ENCODE data around the gene TEAD1.

DNA sequence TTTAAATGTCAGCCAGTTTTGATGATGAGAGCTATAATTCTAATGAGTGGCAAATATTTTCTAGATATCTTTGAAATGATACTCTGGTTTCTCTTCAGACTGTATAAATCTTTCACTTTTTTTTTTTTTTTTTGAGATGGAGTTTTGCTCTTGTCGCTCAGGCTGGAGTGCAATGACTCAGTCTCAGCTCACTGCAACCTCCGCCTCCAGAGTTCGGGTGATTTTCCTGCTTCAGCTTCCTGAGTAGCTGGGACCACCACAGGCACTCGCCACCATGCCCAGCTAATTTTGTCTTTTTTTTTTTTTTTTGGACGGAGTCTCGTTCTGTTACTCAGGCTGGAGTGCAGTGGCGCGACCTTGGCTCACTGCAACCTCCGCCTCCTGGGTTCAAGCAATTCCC lies 113.6 kb downstream of the TEAD1 start:
- TF ChIP-seq, protein P1, sequence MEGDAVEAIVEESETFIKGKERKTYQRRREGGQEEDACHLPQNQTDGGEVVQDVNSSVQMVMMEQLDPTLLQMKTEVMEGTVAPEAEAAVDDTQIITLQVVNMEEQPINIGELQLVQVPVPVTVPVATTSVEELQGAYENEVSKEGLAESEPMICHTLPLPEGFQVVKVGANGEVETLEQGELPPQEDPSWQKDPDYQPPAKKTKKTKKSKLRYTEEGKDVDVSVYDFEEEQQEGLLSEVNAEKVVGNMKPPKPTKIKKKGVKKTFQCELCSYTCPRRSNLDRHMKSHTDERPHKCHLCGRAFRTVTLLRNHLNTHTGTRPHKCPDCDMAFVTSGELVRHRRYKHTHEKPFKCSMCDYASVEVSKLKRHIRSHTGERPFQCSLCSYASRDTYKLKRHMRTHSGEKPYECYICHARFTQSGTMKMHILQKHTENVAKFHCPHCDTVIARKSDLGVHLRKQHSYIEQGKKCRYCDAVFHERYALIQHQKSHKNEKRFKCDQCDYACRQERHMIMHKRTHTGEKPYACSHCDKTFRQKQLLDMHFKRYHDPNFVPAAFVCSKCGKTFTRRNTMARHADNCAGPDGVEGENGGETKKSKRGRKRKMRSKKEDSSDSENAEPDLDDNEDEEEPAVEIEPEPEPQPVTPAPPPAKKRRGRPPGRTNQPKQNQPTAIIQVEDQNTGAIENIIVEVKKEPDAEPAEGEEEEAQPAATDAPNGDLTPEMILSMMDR (IDR thresholded peaks at IDR 0.05) = no peak
- TF ChIP-seq POLR2A (IDR thresholded peaks at IDR 0.05; ENCODE audit: low read length) (no peak), CBX8 (IDR thresholded peaks at IDR 0.05) (no peak), RAD21 (conservative IDR thresholded peaks at IDR 0.05 in 1 of 2, IDR thresholded peaks at IDR 0.05 in 1 of 2) (no peak), JUN (IDR thresholded peaks at IDR 0.05) (no peak), EP300 (IDR thresholded peaks at IDR 0.05) (no peak), PHF8 (IDR thresholded peaks at IDR 0.05; ENCODE audit: borderline replicate concordance, low read depth) (no peak), JUNB (IDR thresholded peaks at IDR 0.05) (no peak), CEBPB (IDR thresholded peaks at IDR 0.05) (no peak), RARB (CRISPR knock-in tag; IDR thresholded peaks at IDR 0.05) (no peak)

Measured in A549 (cell line).